CD14-positive monocyte (primary cell): ENCODE results near the gene PRKN. TPM values are rescaled to one million over a fixed set of nuclear protein-coding genes. Genes with fewer than 3 reads are reported as not detected.

Experiments used
- DNase-seq, 3 donors: peaks; one replicate each; pipeline ENCODE4 v3.0.0-alpha.2; 2011 to 2022
- H2AFZ ChIP-seq: 2 replicates; pipeline ENCODE4 v1.6.0; 2012; ENCODE audit warnings: mild to moderate bottlenecking, low read depth, low read length, inconsistent platforms; ENCODE audit not compliant: insufficient read depth, poor library complexity, severe bottlenecking
- H3K27ac ChIP-seq, 2 donors: 1 replicate in 1 of 2; 2 replicates in 1 of 2; pipeline ENCODE4 v1.5.1; 2012 to 2013; ENCODE audit warnings: low read length in 2 of 2, control low read depth in 1 of 2, inconsistent platforms in 1 of 2, low read depth in 1 of 2, mild to moderate bottlenecking in 1 of 2
- H3K27me3 ChIP-seq, 2 donors: one replicate each; pipeline versions ENCODE4 v1.6.0 to v1.6.1; 2011 to 2013; ENCODE audit warnings: low read length in 2 of 2; ENCODE audit not compliant: control insufficient read depth in 2 of 2, insufficient read depth in 2 of 2
- H3K36me3 ChIP-seq, 2 donors: replicated peaks in 1 of 2; 1 replicate in 1 of 2; 2 replicates in 1 of 2; pipeline versions ENCODE4 v1.5.1 to v1.6.1; 2012 to 2013; ENCODE audit warnings: low read length in 2 of 2, control low read depth in 1 of 2, inconsistent platforms in 1 of 2, mild to moderate bottlenecking in 1 of 2; ENCODE audit not compliant: insufficient read depth in 2 of 2, control insufficient read depth in 1 of 2
- H3K4me1 ChIP-seq, 2 donors: 1 replicate in 1 of 2; 2 replicates in 1 of 2; pipeline versions ENCODE4 v1.5.1 to v1.6.1; 2012 to 2013; ENCODE audit warnings: low read length in 2 of 2, control low read depth in 1 of 2, inconsistent platforms in 1 of 2, mild to moderate bottlenecking in 1 of 2, moderate library complexity in 1 of 2; ENCODE audit not compliant: insufficient read depth in 2 of 2, control insufficient read depth in 1 of 2
- H3K4me2 ChIP-seq: replicated peaks from 2 replicates; pipeline ENCODE3; 2012; ENCODE audit warnings: low read length, moderate library complexity, mild to moderate bottlenecking; ENCODE audit not compliant: poor library complexity, severe bottlenecking; ENCODE audit errors: extremely low read depth
- H3K4me3 ChIP-seq, 3 experiments: fragments of 200-600 bp in 1 of 3; sonication (generic) in 1 of 3; replicated peaks in 1 of 3; 1 replicate in 2 of 3; 2 replicates in 1 of 3; pipeline ENCODE4 v1.5.1; 2011 to 2013; ENCODE audit warnings: low read length in 3 of 3, mild to moderate bottlenecking in 3 of 3, control low read depth in 2 of 3, low read depth in 2 of 3, inconsistent platforms in 1 of 3, moderate library complexity in 1 of 3
- H3K79me2 ChIP-seq: 2 replicates; pipeline ENCODE4 v1.6.0; 2012; ENCODE audit warnings: mild to moderate bottlenecking, control low read depth, inconsistent platforms, low read length, moderate library complexity; ENCODE audit not compliant: insufficient read depth
- H3K9ac ChIP-seq: 2 replicates; pipeline ENCODE4 v1.6.0; 2017; ENCODE audit warnings: low read length, mild to moderate bottlenecking; ENCODE audit not compliant: insufficient read depth, poor library complexity, severe bottlenecking
- H3K9me3 ChIP-seq, 2 donors: replicated peaks in 1 of 2; 1 replicate in 1 of 2; 2 replicates in 1 of 2; pipeline versions ENCODE4 v1.5.1 to v1.6.1; 2012 to 2013; ENCODE audit warnings: low read length in 2 of 2, control low read depth in 1 of 2; ENCODE audit not compliant: control insufficient read depth in 1 of 2, insufficient read depth in 1 of 2
- H4K20me1 ChIP-seq: 2 replicates; pipeline ENCODE4 v1.6.0; 2012; ENCODE audit warnings: mild to moderate bottlenecking, low read length, control low read depth, moderate library complexity; ENCODE audit not compliant: insufficient read depth
- H3K27ac Mint-ChIP-seq, 7 donors: one replicate each; pipeline ENCODE4 v1.8.0; 2020; ENCODE audit warnings: mild to moderate bottlenecking in 7 of 7, mixed read lengths in 7 of 7, moderate library complexity in 6 of 7, inconsistent platforms in 2 of 7
- H3K27me3 Mint-ChIP-seq, 3 donors: one replicate each; pipeline ENCODE4 v1.8.0; 2021 to 2022; ENCODE audit warnings: low read depth in 3 of 3, mild to moderate bottlenecking in 3 of 3, mixed read lengths in 3 of 3, moderate library complexity in 3 of 3, inconsistent platforms in 1 of 3
- H3K36me3 Mint-ChIP-seq, 2 donors: one replicate each; pipeline ENCODE4 v1.8.0; 2020; ENCODE audit warnings: mixed read lengths in 2 of 2, inconsistent platforms in 1 of 2, mild to moderate bottlenecking in 1 of 2
- H3K4me1 Mint-ChIP-seq: one replicate; pipeline ENCODE4 v1.8.0; 2020; ENCODE audit warnings: mild to moderate bottlenecking, mixed read lengths
- H3K4me3 Mint-ChIP-seq, 2 donors: one replicate each; pipeline ENCODE4 v1.8.0; 2020; ENCODE audit warnings: mild to moderate bottlenecking in 2 of 2, mixed read lengths in 2 of 2, moderate library complexity in 1 of 2
- H3K9me3 Mint-ChIP-seq, 7 donors: one replicate each; pipeline ENCODE4 v1.8.0; 2020 to 2022; ENCODE audit warnings: mixed read lengths in 7 of 7, mild to moderate bottlenecking in 6 of 7, moderate library complexity in 6 of 7, inconsistent platforms in 2 of 7
- WGBS: methylation state at CpG from one replicate; pipeline ENCODE4 v1.1.5; 2013; ENCODE audit warnings: missing lambda C conversion rate; ENCODE audit not compliant: insufficient coverage; 5-methylcytosine and 5-hydroxymethylcytosine counted together
- intact Hi-C, 2 donors: fragments of 100-400 bp; cut with micrococcal nuclease; formaldehyde crosslinking; loops; one replicate each; pipeline versions ENCODE4 v1.15.0 to v1.15.1; 2023
- polyA plus RNA-seq, 3 donors: library from polyadenylated mRNA; depleted of rRNA in 1 of 3; unstranded in 2 of 3; stranded (reverse) in 1 of 3; fragments of 300-500 nt in 2 of 3; fragments of >200 nt in 1 of 3; fragmentation: Illumina TruSeq in 2 of 3; gene quantifications; 1 replicate in 2 of 3; 2 replicates in 1 of 3; pipeline ENCODE4 v1.2.3, GENCODE V29; 2012 to 2021
- TF ChIP-seq, protein P1 (sequence below): fragments of 200-600 bp; IDR thresholded peaks from one replicate; pipeline ENCODE4 v1.8.0; 2022; ENCODE audit warnings: antibody characterized with exemption, mild to moderate bottlenecking

Gene PRKN
- polyA plus RNA-seq, 3 donors: 0.19 to 0.21 TPM; not detected in 1

- Histone ChIP-seq H2AFZ (no peak overlapping the region), H3K4me3 (no peak overlapping the region), H3K4me2 (no peak overlapping the region), H3K9ac (no peak overlapping the region), H3K79me2 (no peaks in the 10 kb centered on the region), H3K27ac (no peak overlapping the region), H4K20me1 (no peaks in the 10 kb centered on the region), H3K27me3 (no peaks in the 10 kb centered on the region), H3K36me3 (no peaks in the 10 kb centered on the region), H3K9me3 (peaks cover 0 to 3% of the 10 kb centered on the region in 2 donors), H3K4me1 (no peaks in the 10 kb centered on the region)
- no peaks in the 10 kb centered on the region for H3K4me1 Mint-ChIP-seq
- no peaks in the 10 kb centered on the region for H3K36me3 Mint-ChIP-seq
- peaks cover 0 to 8% (median 2%) of the 10 kb centered on the region in 7 donors for H3K9me3 Mint-ChIP-seq
- no peak overlapping the region for H3K4me3 Mint-ChIP-seq
- no CpG with 5 or more reads among the region's 3 CpGs for WGBS
- intact Hi-C loops: no loop called here
- no peak for DNase-seq
- no peak overlapping the region for H3K27ac Mint-ChIP-seq
- TF ChIP-seq, protein P1, sequence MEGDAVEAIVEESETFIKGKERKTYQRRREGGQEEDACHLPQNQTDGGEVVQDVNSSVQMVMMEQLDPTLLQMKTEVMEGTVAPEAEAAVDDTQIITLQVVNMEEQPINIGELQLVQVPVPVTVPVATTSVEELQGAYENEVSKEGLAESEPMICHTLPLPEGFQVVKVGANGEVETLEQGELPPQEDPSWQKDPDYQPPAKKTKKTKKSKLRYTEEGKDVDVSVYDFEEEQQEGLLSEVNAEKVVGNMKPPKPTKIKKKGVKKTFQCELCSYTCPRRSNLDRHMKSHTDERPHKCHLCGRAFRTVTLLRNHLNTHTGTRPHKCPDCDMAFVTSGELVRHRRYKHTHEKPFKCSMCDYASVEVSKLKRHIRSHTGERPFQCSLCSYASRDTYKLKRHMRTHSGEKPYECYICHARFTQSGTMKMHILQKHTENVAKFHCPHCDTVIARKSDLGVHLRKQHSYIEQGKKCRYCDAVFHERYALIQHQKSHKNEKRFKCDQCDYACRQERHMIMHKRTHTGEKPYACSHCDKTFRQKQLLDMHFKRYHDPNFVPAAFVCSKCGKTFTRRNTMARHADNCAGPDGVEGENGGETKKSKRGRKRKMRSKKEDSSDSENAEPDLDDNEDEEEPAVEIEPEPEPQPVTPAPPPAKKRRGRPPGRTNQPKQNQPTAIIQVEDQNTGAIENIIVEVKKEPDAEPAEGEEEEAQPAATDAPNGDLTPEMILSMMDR: no peak
- H3K27me3 Mint-ChIP-seq: peaks cover 0 to 2% (median 0%) of the 10 kb centered on the region in 3 donors
Measured at GRCh38 chr6:162343198-162343935, 384.2 kb downstream of the PRKN start.

GRCh38 chr6:162337412-162337811 is 390.2 kb downstream of the PRKN start:
- Histone ChIP-seq H2AFZ (no peak overlapping the region), H3K79me2 (no peaks in the 10 kb centered on the region), H3K9ac (no peak overlapping the region), H3K36me3 (no peaks in the 10 kb centered on the region), H3K27me3 (no peaks in the 10 kb centered on the region), H4K20me1 (no peaks in the 10 kb centered on the region), H3K4me3 (no peak overlapping the region), H3K9me3 (peaks cover 12 to 22% of the 10 kb centered on the region in 2 donors), H3K4me2 (no peak overlapping the region), H3K27ac (no peak overlapping the region), H3K4me1 (no peaks in the 10 kb centered on the region)
- intact Hi-C loops: no loop called here
- no peak for DNase-seq
- Mint-ChIP-seq H3K36me3 (no peaks in the 10 kb centered on the region), H3K27me3 (no peaks in the 10 kb centered on the region), H3K27ac (no peak overlapping the region), H3K9me3 (peaks cover 3 to 21% (median 14%) of the 10 kb centered on the region in 7 donors), H3K4me1 (no peaks in the 10 kb centered on the region), H3K4me3 (no peak overlapping the region)
- TF ChIP-seq, protein P1: no peak
- WGBS: 80% methylated on average over 1 of the region's 6 CpGs
